ENCODE measurements around the gene CLASRP. TPM values are rescaled to one million over a fixed set of nuclear protein-coding genes. Genes with fewer than 3 reads are reported as not detected.

The CLASRP gene
- total RNA-seq = 9.8 and 20.9 TPM in 2 replicates

GRCh38 chr19:45038931-45039893 is at the start of gene CLASRP:
Gene CLASRP (plus strand): TSS chr19:45039045. CDS start chr19:45040213, 1,168 bp downstream.

GRCh38 chr19:45001087-45001739 is 37.6 kb upstream of the CLASRP start, which contains the start of gene RELB:
Gene RELB (plus strand): TSS chr19:45001464. CDS start chr19:45001580, 116 bp downstream.

GRCh38 chr19:45076029-45076850 is 37.4 kb downstream of the CLASRP start, which contains the start of gene ZNF296:
Gene ZNF296 (minus strand): TSS chr19:45076478. CDS start chr19:45076373, 105 bp downstream.

GRCh38 chr19:45079063-45079910 is 40.4 kb downstream of the CLASRP start, which contains the start of gene GEMIN7:
Gene GEMIN7 (plus strand): TSS chr19:45079260. CDS start chr19:45090115, 10,855 bp downstream.

GRCh38 chr19:45092747-45093678 is 54.2 kb downstream of the CLASRP start, which contains the start of gene PPP1R37:
Gene PPP1R37 (plus strand): TSS chr19:45093179. CDS start chr19:45093326, 147 bp downstream.

Other genes with a start within 250 kb of the CLASRP start
- 15.7 and 21.9 TPM in 2 replicates for gene BCAM, start 229.9 kb upstream of the CLASRP start, total RNA-seq
- gene NECTIN2, start 192.7 kb upstream of the CLASRP start, total RNA-seq = 90.7 and 110 TPM in 2 replicates
- 44.8 and 73.0 TPM in 2 replicates for gene TOMM40, start 147.8 kb upstream of the CLASRP start, total RNA-seq
- gene APOE, start 133.2 kb upstream of the CLASRP start, total RNA-seq = 0.28 and 0.81 TPM in 2 replicates
- 0.28 and 0.72 TPM in 2 replicates for gene APOC1, start 124.4 kb upstream of the CLASRP start, total RNA-seq
- gene APOC4, start 96.8 kb upstream of the CLASRP start, total RNA-seq = not detected in 2 replicates
- not detected in 2 replicates for gene APOC2, start 93.0 kb upstream of the CLASRP start, total RNA-seq
- gene CLPTM1, start 83.7 kb upstream of the CLASRP start, total RNA-seq = 31.9 and 40.3 TPM in 2 replicates
- 7.1 and 10.7 TPM in 2 replicates for gene RELB, start 37.6 kb upstream of the CLASRP start, total RNA-seq
- 0.09 TPM in 2 replicates for gene ZNF296, start 37.4 kb downstream of the CLASRP start, total RNA-seq
- gene GEMIN7, start 40.2 kb downstream of the CLASRP start, total RNA-seq = 17.8 and 20.6 TPM in 2 replicates
- 23.1 and 25.9 TPM in 2 replicates for gene PPP1R37, start 54.1 kb downstream of the CLASRP start, total RNA-seq
- gene NKPD1, start 121.9 kb downstream of the CLASRP start, total RNA-seq = 0.09 and 0.19 TPM in 2 replicates
- 11.6 and 12.7 TPM in 2 replicates for gene TRAPPC6A, start 139.2 kb downstream of the CLASRP start, total RNA-seq
- 2.2 and 3.9 TPM in 2 replicates for gene BLOC1S3, start 139.7 kb downstream of the CLASRP start, total RNA-seq
- 0.66 and 2.1 TPM in 2 replicates for gene EXOC3L2, start 206.4 kb downstream of the CLASRP start, total RNA-seq
- 10.4 and 18.9 TPM in 2 replicates for gene MARK4, start 212.2 kb downstream of the CLASRP start, total RNA-seq